SK-N-MC (cell line): ENCODE results near the gene NLRX1.

ENCODE experiments used
- DNase-seq: peaks from one replicate; pipeline ENCODE4 v3.0.0-alpha.2; 2011; ENCODE audit warnings: low read depth, low spot score
- H3K27ac ChIP-seq: fragments of 200-600 bp; sonication (generic); 2 replicates; pipeline ENCODE4 v1.5.1; 2016; ENCODE audit warnings: mixed run types
- H3K36me3 ChIP-seq: fragments of 200-600 bp; sonication (generic); 2 replicates; pipeline ENCODE4 v1.6.1; 2017; ENCODE audit warnings: antibody characterized with exemption, low read length, mixed read lengths; ENCODE audit not compliant: insufficient read depth
- H3K4me3 ChIP-seq: fragments of 200-600 bp; sonication (generic); 2 replicates; pipeline ENCODE4 v1.5.1; 2016
- H3K9ac ChIP-seq: fragments of 200-600 bp; sonication (generic); 2 replicates; pipeline ENCODE4 v1.8.0; 2017; ENCODE audit warnings: mixed run types, mixed read lengths; ENCODE audit not compliant: insufficient read length
- H3K9me3 ChIP-seq: fragments of 200-600 bp; sonication (generic); 2 replicates; pipeline ENCODE4 v1.6.1; 2017; ENCODE audit warnings: low read depth, mild to moderate bottlenecking, antibody characterized with exemption, low read length, moderate library complexity, mixed read lengths
- EZH2 ChIP-seq: fragments of 200-600 bp; sonication (generic); IDR thresholded peaks from one replicate; pipeline ENCODE4 v1.6.1; 2017; ENCODE audit warnings: antibody characterized with exemption
- FOXP2 ChIP-seq: optimal IDR thresholded peaks from 2 replicates; pipeline ENCODE3; 2011; ENCODE audit warnings: mild to moderate bottlenecking, moderate library complexity; ENCODE audit not compliant: insufficient read depth; ENCODE audit errors: extremely low read length, control extremely low read depth
- POLR2AphosphoS5 ChIP-seq: IDR thresholded peaks from 2 replicates; pipeline ENCODE4 v1.6.1; 2012; ENCODE audit warnings: mild to moderate bottlenecking, low read depth, low read length, borderline replicate concordance

The NLRX1 gene

GRCh38 chr11:119205080-119205479 is 36.6 kb downstream of the NLRX1 start:
- H3K36me3 ChIP-seq = no peaks in the 10 kb centered on the region; the same call in 1 of the 2 replicates
- TF ChIP-seq EZH2 (no peak), POLR2AphosphoS5 (no peak), FOXP2 (no peak)
- H3K27ac ChIP-seq = no peak overlapping the region
- H3K4me3 ChIP-seq = peak overlapping the region; percentile 98
- no peaks in the 10 kb centered on the region for H3K9me3 ChIP-seq
- no peak for DNase-seq
- H3K9ac ChIP-seq = peak overlapping the region; percentile 55

GRCh38 chr11:119205574-119206510 is 37.3 kb downstream of the NLRX1 start, which contains the start of gene CBL:
TSS of gene CBL (plus strand) at chr11:119206339. CDS start at chr11:119206418, 79 bp downstream.
- no peaks in the 10 kb centered on the region for H3K9me3 ChIP-seq
- H3K9ac ChIP-seq = peak within 1 kb of the TSS; percentile 87
- H3K4me3 ChIP-seq = peak within 1 kb of the TSS; percentile 98
- 0 out of 2 replicates have a peak within 1 kb of the TSS, but pooled peaks have one; percentile 50 for H3K27ac ChIP-seq
- TF ChIP-seq POLR2AphosphoS5 (peak; percentile 36), FOXP2 (no peak), EZH2 (no peak)
- peak; percentile 35 for DNase-seq
- H3K36me3 ChIP-seq = no peaks in the 10 kb centered on the region; the same call in 1 of the 2 replicates

DNA sequence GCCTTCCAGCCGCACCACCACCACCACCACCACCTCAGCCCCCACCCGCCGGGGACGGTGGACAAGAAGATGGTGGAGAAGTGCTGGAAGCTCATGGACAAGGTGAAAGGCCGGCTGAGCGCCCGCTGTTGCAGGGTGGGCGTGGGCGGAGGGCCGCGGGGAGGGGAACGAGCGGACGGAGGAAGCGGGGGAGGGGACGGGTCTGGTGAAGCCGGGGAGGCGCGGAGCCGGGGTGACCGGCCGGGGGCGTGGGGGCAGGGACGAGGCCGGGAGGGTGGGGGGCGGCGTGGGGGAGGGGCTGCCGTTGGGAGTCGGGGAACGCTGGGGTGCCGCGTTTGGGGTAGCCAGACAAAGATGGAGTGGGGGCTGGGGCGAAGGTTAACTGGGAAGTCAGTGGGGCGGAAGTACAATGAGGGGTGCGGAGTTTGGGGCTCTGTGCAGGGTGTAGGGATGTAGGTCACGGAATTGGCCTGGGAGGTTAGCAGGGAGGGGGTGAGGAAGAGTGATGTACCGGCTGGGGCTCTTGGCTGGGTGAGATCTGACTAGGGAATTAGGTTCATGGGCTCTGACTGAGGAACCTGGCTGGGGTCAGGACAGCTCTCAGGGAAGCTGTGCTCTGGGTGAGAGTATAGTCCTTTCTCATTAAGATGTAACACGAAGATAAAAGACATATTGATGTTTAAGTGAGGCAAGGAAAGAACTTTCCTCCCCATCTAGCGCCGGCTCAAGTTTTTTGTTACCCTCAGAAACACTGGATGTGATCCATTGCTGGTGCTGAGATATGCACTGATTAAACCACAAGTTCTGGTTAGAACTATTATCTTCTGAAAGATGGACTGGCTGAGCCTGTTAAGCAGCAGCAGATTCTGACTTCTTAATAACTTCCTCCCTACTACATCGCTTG is 38.2 kb downstream of the NLRX1 start:
- Histone ChIP-seq H3K9me3 (no peaks in the 10 kb centered on the region), H3K27ac (no peak overlapping the region), H3K36me3 (no peaks in the 10 kb centered on the region; the same call in 1 of the 2 replicates), H3K9ac (peak overlapping the region; percentile 87), H3K4me3 (peak overlapping the region; percentile 98)
- no peak for DNase-seq
- TF ChIP-seq POLR2AphosphoS5 (no peak), FOXP2 (no peak), EZH2 (no peak)

DNA sequence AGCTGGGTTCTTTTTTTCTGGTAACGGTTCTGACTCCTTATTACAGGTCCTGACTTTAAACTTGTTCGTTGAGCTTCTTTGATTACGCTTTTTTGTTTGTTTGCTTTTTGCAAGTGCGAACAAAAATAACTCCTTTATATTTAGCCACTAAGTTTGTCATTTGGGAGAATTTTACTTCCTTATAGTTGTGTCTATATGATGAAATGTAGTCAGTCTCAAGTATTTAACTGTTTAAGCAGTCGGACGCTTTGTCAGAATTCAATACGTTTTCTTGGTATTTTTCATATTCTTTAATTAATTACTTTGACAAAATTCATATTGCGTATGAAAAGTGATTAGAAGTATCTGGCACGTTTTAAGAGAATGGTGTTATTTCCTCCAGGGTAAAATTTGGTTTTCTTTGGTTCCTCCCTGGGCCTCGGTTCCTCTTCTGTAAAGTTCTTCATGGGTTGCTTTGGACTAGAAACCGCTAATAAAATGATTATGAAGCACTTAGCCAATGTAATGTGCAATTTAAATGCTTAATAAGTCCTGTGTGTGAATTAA is 39.0 kb downstream of the NLRX1 start:
- TF ChIP-seq POLR2AphosphoS5 = no peak
- TF ChIP-seq EZH2 = no peak
- TF ChIP-seq FOXP2 = no peak
- Histone ChIP-seq H3K9me3 (no peaks in the 10 kb centered on the region), H3K9ac (peak overlapping the region; percentile 51), H3K27ac (peak overlapping the region; percentile 27; the same call in 1 of the 2 replicates), H3K36me3 (no peaks in the 10 kb centered on the region; the same call in 1 of the 2 replicates), H3K4me3 (peak overlapping the region; percentile 98)
- DNase-seq = no peak

DNA sequence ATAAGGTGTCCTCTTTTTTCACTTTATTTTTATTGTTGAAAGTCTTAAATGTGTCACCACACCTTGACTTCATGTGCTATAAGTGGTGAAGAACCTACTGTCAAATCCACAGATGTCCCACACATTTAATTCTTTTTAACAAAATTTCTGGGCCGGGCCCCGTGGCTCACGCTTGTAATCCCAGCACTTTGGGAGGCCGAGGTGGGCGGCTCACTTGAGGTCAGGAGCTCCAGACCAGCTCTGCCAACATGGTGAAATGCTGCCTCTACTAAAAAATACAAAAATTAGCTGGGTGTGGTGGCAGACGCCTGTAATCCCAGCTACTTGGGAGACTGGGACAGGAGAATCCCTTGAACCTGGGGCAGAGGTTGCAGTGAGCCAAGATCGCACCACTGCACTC is 40.7 kb downstream of the NLRX1 start:
- Histone ChIP-seq H3K4me3 (no peak overlapping the region), H3K9me3 (no peaks in the 10 kb centered on the region), H3K9ac (no peak overlapping the region), H3K27ac (no peak overlapping the region), H3K36me3 (no peaks in the 10 kb centered on the region; the same call in 1 of the 2 replicates)
- TF ChIP-seq POLR2AphosphoS5 (no peak), EZH2 (no peak), FOXP2 (no peak)
- DNase-seq = no peak

GRCh38 chr11:119210050-119210449 is 41.5 kb downstream of the NLRX1 start:
- Histone ChIP-seq H3K36me3 (no peaks in the 10 kb centered on the region; the same call in 1 of the 2 replicates), H3K27ac (no peak overlapping the region), H3K9me3 (no peaks in the 10 kb centered on the region), H3K9ac (no peak overlapping the region), H3K4me3 (no peak overlapping the region)
- no peak for DNase-seq
- TF ChIP-seq FOXP2 = no peak
- TF ChIP-seq EZH2 = no peak
- TF ChIP-seq POLR2AphosphoS5 = no peak

GRCh38 chr11:119218141-119218878 is 49.8 kb downstream of the NLRX1 start:
- Histone ChIP-seq H3K9ac (no peak overlapping the region), H3K9me3 (no peaks in the 10 kb centered on the region), H3K36me3 (no peaks in the 10 kb centered on the region), H3K4me3 (no peak overlapping the region), H3K27ac (no peak overlapping the region)
- no peak for DNase-seq
- TF ChIP-seq EZH2 = no peak
- TF ChIP-seq POLR2AphosphoS5 = no peak
- no peak for TF ChIP-seq FOXP2
